ENCODE measurements around the gene ULK1. TPM values are rescaled to one million over a fixed set of nuclear protein-coding genes. Genes with fewer than 3 reads are reported as not detected.
A peak's percentile ranks its signal among the peaks of the same experiment; 100 is the strongest.

The ULK1 gene
- polyA plus RNA-seq, 1 donor from 2014 or later: 19.0 TPM

DNA sequence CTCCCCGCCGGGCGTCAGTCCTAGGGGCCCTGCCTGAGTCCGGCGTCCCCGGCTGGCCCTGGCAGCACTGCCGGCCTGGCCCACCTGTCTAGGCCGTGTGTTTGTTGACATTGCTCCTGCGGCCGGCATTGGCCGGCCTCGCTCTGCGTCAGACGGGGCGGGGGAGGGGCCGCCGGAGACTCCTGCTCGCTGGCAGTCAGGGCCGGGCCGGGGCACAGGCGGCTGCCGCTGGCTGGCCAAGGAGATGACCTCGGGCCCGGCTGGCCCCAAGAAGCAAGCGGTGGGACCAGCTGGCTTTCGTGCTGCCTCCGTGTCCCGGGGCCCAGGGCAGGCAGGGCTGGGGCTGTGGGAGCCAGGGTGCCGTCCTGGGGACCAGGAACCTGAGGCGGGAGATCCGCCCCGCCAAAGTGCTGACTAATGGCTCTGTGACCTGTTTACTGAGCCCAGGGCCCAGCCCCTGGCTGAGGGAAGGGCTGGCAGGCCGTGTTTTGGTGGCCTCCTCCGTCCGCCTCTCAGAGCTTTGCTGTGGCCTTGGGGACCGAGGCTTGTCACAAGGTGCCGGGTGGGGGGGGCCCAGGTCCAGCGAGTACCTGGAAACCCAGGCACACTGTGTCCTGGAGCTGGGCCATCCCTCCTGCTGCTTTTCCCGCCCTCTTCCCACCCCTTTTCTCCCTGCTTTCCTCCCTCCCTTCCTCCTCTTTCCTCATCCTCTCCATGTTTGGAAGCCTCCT is 1.8 kb downstream of the ULK1 start:
- peak overlapping the region; percentile 77 for H3K9ac ChIP-seq (ENCODE audit: low read length)
- H3F3A ChIP-seq (ENCODE audit: insufficient read depth, low read length, poor library complexity, severe bottlenecking): no peaks in the 10 kb centered on the region
- H3K9me3 ChIP-seq (ENCODE audit: low read length): no peaks in the 10 kb centered on the region
- peak overlapping the region; percentile 95 for H3K4me2 ChIP-seq (ENCODE audit: low read length)
- H3K27ac ChIP-seq (ENCODE audit: low read length): no peak overlapping the region
- H4K20me1 ChIP-seq (ENCODE audit: insufficient read depth): peaks cover 14% of the 10 kb centered on the region
- H3K4me3 ChIP-seq (ENCODE audit: low read length): peak overlapping the region; percentile 94
- H2AFZ ChIP-seq (ENCODE audit: low read depth, low read length): no peak overlapping the region
- no peaks in the 10 kb centered on the region for H3K9me2 ChIP-seq (ENCODE audit: insufficient read depth, low read length)
- peak; percentile 25 for TF ChIP-seq RAD21 (conservative IDR thresholded peaks at IDR 0.05)
- TF ChIP-seq TAF1 (IDR thresholded peaks at IDR 0.05; ENCODE audit: low read depth): peak; percentile 17
- TF ChIP-seq POLR2AphosphoS5 (IDR thresholded peaks at IDR 0.05): no peak
- TF ChIP-seq, protein P1, sequence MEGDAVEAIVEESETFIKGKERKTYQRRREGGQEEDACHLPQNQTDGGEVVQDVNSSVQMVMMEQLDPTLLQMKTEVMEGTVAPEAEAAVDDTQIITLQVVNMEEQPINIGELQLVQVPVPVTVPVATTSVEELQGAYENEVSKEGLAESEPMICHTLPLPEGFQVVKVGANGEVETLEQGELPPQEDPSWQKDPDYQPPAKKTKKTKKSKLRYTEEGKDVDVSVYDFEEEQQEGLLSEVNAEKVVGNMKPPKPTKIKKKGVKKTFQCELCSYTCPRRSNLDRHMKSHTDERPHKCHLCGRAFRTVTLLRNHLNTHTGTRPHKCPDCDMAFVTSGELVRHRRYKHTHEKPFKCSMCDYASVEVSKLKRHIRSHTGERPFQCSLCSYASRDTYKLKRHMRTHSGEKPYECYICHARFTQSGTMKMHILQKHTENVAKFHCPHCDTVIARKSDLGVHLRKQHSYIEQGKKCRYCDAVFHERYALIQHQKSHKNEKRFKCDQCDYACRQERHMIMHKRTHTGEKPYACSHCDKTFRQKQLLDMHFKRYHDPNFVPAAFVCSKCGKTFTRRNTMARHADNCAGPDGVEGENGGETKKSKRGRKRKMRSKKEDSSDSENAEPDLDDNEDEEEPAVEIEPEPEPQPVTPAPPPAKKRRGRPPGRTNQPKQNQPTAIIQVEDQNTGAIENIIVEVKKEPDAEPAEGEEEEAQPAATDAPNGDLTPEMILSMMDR (IDR thresholded peaks at IDR 0.05; ENCODE audit: poor library complexity, severe bottlenecking): no peak
- TF ChIP-seq MXI1 (conservative IDR thresholded peaks at IDR 0.05; ENCODE audit: poor library complexity, severe bottlenecking): peak; percentile 44
- peak; percentile 29 for TF ChIP-seq SMC3 (conservative IDR thresholded peaks at IDR 0.05; ENCODE audit: poor library complexity)
- H3K79me2 ChIP-seq (replicated peaks; ENCODE audit: insufficient read depth, low read length): peaks cover 50% of the 10 kb centered on the region
- no peaks in the 10 kb centered on the region for H3K36me3 ChIP-seq (ENCODE audit: insufficient read depth, low read length)
- H3K27me3 ChIP-seq (ENCODE audit: insufficient read depth, low read depth, low read length): no peaks in the 10 kb centered on the region

DNA sequence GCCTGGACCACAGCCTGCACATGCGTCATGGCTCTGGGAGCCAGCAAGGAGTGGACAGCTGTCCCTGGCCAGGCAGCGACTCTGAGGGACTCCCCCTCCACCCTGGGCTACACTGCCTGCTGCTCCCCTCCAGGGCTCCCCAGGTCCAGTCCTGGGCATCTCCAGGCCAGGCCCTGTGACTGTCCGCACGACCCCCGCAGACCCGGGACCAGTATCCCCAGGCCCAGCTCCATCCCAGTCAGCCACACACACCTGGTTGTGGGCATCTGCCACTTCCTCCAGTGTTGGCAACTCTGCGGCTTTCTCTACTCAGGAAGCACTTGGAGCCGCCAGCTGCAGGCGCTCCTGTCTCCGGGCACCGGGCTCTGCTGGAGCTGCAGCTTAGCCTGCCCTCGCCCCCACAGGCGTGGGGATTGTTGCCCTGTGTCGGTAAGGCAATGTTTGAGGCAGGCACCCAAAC is 2.4 kb downstream of the ULK1 start:
- TF ChIP-seq MXI1 (conservative IDR thresholded peaks at IDR 0.05; ENCODE audit: poor library complexity, severe bottlenecking) (no peak), EZH2 (IDR thresholded peaks at IDR 0.05; ENCODE audit: borderline replicate concordance, insufficient read depth, low read length, poor library complexity, severe bottlenecking) (no peak), TAF1 (IDR thresholded peaks at IDR 0.05; ENCODE audit: low read depth) (no peak), SMC3 (conservative IDR thresholded peaks at IDR 0.05; ENCODE audit: poor library complexity) (no peak)
- TF ChIP-seq, protein P2, sequence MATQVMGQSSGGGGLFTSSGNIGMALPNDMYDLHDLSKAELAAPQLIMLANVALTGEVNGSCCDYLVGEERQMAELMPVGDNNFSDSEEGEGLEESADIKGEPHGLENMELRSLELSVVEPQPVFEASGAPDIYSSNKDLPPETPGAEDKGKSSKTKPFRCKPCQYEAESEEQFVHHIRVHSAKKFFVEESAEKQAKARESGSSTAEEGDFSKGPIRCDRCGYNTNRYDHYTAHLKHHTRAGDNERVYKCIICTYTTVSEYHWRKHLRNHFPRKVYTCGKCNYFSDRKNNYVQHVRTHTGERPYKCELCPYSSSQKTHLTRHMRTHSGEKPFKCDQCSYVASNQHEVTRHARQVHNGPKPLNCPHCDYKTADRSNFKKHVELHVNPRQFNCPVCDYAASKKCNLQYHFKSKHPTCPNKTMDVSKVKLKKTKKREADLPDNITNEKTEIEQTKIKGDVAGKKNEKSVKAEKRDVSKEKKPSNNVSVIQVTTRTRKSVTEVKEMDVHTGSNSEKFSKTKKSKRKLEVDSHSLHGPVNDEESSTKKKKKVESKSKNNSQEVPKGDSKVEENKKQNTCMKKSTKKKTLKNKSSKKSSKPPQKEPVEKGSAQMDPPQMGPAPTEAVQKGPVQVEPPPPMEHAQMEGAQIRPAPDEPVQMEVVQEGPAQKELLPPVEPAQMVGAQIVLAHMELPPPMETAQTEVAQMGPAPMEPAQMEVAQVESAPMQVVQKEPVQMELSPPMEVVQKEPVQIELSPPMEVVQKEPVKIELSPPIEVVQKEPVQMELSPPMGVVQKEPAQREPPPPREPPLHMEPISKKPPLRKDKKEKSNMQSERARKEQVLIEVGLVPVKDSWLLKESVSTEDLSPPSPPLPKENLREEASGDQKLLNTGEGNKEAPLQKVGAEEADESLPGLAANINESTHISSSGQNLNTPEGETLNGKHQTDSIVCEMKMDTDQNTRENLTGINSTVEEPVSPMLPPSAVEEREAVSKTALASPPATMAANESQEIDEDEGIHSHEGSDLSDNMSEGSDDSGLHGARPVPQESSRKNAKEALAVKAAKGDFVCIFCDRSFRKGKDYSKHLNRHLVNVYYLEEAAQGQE (IDR thresholded peaks at IDR 0.05; ENCODE audit: borderline replicate concordance): no peak
- TF ChIP-seq, protein P1 (IDR thresholded peaks at IDR 0.05; ENCODE audit: poor library complexity, severe bottlenecking): no peak
- Histone ChIP-seq H3K27ac (ENCODE audit: low read length) (no peak overlapping the region), H3K4me2 (ENCODE audit: low read length) (no peak overlapping the region)

More for the DNA sequence above, 2.4 kb downstream of the ULK1 start:
- H4K20me1 ChIP-seq (ENCODE audit: insufficient read depth): peaks cover 14% of the 10 kb centered on the region
- no peaks in the 10 kb centered on the region for H3K9me2 ChIP-seq (ENCODE audit: insufficient read depth, low read length)
- H3K36me3 ChIP-seq (ENCODE audit: insufficient read depth, low read length): no peaks in the 10 kb centered on the region
- no peaks in the 10 kb centered on the region for H3K27me3 ChIP-seq (ENCODE audit: insufficient read depth, low read depth, low read length)
- peak overlapping the region; percentile 77 for H3K9ac ChIP-seq (ENCODE audit: low read length)
- H2AFZ ChIP-seq (ENCODE audit: low read depth, low read length): no peak overlapping the region
- H3F3A ChIP-seq (ENCODE audit: insufficient read depth, low read length, poor library complexity, severe bottlenecking): no peaks in the 10 kb centered on the region
- peaks cover 55% of the 10 kb centered on the region for H3K79me2 ChIP-seq (replicated peaks; ENCODE audit: insufficient read depth, low read length)
- H3K4me3 ChIP-seq (ENCODE audit: low read length): peak overlapping the region; percentile 94
- no peaks in the 10 kb centered on the region for H3K9me3 ChIP-seq (ENCODE audit: low read length)
